ENCODE measurements around the gene PXDC1. TPM values are rescaled to one million over a fixed set of nuclear protein-coding genes. Genes with fewer than 3 reads are reported as not detected.

The PXDC1 gene
- total RNA-seq, 2 experiments from 2014 or later: 0.17 to 0.27 TPM

DNA sequence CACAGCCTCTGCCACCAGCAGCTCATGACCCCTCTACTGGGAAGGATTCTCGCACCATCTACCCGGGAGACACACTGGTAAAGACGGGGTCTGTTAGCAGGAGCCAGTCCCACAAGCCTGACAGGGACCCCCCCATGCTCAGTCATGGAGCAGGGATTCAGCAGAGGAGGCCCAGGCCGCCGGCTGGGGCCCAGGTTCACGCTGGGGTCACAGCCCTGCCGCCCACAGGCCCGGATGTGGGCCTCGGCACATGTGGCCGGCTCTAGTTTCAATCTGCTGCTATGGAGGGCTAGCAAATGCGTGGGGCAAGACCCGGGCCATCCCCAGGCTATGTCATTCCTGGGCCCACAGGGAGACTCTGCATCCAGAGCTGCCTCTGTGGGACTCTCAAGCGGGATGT is 25.1 kb downstream of the PXDC1 start:
- no peak overlapping the region for H3K4me3 ChIP-seq (ENCODE audit: low read length)
- no peaks in the 10 kb centered on the region for H3K4me1 Mint-ChIP-seq (ENCODE audit: low read depth)
- TF ChIP-seq, protein P1, sequence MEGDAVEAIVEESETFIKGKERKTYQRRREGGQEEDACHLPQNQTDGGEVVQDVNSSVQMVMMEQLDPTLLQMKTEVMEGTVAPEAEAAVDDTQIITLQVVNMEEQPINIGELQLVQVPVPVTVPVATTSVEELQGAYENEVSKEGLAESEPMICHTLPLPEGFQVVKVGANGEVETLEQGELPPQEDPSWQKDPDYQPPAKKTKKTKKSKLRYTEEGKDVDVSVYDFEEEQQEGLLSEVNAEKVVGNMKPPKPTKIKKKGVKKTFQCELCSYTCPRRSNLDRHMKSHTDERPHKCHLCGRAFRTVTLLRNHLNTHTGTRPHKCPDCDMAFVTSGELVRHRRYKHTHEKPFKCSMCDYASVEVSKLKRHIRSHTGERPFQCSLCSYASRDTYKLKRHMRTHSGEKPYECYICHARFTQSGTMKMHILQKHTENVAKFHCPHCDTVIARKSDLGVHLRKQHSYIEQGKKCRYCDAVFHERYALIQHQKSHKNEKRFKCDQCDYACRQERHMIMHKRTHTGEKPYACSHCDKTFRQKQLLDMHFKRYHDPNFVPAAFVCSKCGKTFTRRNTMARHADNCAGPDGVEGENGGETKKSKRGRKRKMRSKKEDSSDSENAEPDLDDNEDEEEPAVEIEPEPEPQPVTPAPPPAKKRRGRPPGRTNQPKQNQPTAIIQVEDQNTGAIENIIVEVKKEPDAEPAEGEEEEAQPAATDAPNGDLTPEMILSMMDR (IDR thresholded peaks at IDR 0.05): no peak
- no peaks in the 10 kb centered on the region for H3K36me3 ChIP-seq (ENCODE audit: insufficient read depth, low read length)
- ChIA-PET POLR2A (no interaction called here), CTCF (no interaction called here)
- no peaks in the 10 kb centered on the region for H3K27me3 ChIP-seq (ENCODE audit: control insufficient read depth in 1 of 2, insufficient read depth in 2 of 2, low read length in 2 of 2)
- DNase-seq: no peak
- H3K4me1 ChIP-seq (ENCODE audit: insufficient read depth, low read length): no peaks in the 10 kb centered on the region
- no peak for ATAC-seq (ENCODE audit: poor library complexity)
- H3K4me3 Mint-ChIP-seq: no peak overlapping the region
- peaks cover 5% of the 10 kb centered on the region for H3K27me3 Mint-ChIP-seq
- H3K27ac Mint-ChIP-seq: no peak overlapping the region
- H3K27ac ChIP-seq (ENCODE audit: low read depth in 1 of 2, low read length in 2 of 2): no peak overlapping the region
- intact Hi-C loops (cut with DNase I, micrococcal nuclease): no loop called here
- H3K36me3 Mint-ChIP-seq (ENCODE audit: low read depth): no peaks in the 10 kb centered on the region
- H3K9me3 ChIP-seq (ENCODE audit: control insufficient read depth in 1 of 2, insufficient read depth in 1 of 2, low read length in 2 of 2): no peaks in the 10 kb centered on the region
- no peaks in the 10 kb centered on the region for H3K9me3 Mint-ChIP-seq

DNA sequence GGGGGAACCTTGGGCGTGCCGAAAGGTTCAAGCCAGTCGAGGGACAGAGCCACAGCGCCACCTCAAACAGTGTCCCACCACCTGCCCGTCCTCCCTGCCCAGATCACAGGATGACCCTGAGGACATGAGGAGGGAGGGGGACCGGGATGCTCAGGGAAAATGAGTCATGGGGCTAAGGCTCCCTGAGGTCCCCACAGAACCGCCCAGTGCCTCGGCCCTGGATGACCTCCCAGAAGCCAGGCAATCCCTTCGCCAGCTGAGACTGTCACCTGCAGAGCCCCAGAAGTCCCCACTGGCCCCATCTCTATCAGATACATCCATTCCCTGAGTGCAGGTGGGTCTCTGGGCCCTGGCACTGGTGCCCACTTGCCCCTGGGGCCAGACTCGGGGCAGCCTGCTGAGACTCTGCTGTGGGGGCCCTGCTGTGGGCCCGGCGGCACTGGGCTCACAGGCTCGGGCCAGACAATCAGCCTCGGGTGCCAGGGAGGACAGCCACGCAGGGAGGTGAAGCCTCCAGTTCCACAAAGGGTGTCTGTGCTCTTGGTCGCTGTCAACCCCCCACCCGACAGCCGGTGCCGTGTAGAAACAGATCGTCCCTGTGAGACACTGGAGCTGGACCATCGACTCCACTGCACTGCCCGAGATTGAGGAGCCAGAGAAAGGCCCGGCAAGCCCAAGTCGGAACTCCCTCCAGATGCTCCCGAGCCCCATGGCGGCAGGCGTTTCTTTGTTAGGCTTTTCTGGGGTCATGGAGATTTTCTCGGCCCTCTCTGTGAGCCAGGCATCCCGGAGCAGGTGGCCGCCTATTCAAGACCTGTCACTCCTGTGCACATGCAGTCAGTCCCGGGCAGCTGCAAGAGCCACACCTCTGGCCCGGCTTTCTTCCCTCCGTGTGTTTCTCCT is 26.1 kb downstream of the PXDC1 start:
- H3K27me3 Mint-ChIP-seq: peaks cover 5% of the 10 kb centered on the region
- no peaks in the 10 kb centered on the region for H3K36me3 ChIP-seq (ENCODE audit: insufficient read depth, low read length)
- H3K27me3 ChIP-seq (ENCODE audit: control insufficient read depth in 1 of 2, insufficient read depth in 2 of 2, low read length in 2 of 2): no peaks in the 10 kb centered on the region
- H3K9me3 Mint-ChIP-seq: no peaks in the 10 kb centered on the region
- no peaks in the 10 kb centered on the region for H3K36me3 Mint-ChIP-seq (ENCODE audit: low read depth)
- no peak overlapping the region for H3K4me3 Mint-ChIP-seq
- intact Hi-C loops (cut with DNase I, micrococcal nuclease): no loop called here
- H3K27ac ChIP-seq (ENCODE audit: low read depth in 1 of 2, low read length in 2 of 2): no peak overlapping the region
- no peak overlapping the region for H3K27ac Mint-ChIP-seq
- H3K9me3 ChIP-seq (ENCODE audit: control insufficient read depth in 1 of 2, insufficient read depth in 1 of 2, low read length in 2 of 2): no peaks in the 10 kb centered on the region
- TF ChIP-seq, protein P1 (IDR thresholded peaks at IDR 0.05): no peak
- no peak overlapping the region for H3K4me3 ChIP-seq (ENCODE audit: low read length)
- H3K4me1 ChIP-seq (ENCODE audit: insufficient read depth, low read length): no peaks in the 10 kb centered on the region
- ChIA-PET CTCF (interaction anchor here (0.5 kb wide), 1 partner anchor 69 kb away, joined by 3 read pairs; no protein-coding TSS in a partner anchor), POLR2A (no interaction called here)
- ATAC-seq (ENCODE audit: poor library complexity) (no peak), DNase-seq (no peak)
- no peaks in the 10 kb centered on the region for H3K4me1 Mint-ChIP-seq (ENCODE audit: low read depth)

DNA sequence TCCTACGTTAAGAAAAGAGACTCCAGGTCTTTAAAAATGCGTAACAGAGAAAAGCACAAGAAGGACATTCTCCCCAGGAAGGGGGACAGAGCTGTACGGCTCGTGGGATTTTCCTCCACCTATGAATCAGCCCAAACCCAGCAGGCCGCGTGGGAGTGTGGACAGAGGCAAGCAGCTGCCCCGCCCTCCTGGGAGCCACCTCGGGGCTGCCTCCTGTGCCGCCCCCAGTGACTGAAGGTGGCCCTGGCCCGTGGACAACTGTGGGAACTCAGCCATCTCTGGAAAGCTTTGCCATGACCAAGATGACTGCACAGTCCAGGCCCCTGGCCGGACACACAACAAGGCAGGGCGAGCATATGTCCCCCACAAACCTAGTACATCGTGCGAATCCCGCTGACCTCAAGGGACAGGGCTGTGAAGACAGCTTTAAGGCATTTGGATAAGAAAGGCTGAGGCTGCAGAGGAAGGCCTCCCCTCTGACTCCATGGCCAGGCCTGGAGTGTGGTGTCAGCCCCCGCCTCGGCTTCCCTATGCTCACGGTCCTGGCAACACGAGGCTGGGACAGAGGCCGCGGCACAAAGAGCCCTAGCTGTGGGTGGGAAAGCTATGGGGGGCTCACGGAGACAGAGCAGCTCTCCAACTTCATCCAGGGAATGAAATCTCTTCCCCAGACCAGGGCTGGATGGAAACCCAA is 26.9 kb downstream of the PXDC1 start:
- no peaks in the 10 kb centered on the region for H3K9me3 ChIP-seq (ENCODE audit: control insufficient read depth in 1 of 2, insufficient read depth in 1 of 2, low read length in 2 of 2)
- H3K4me1 ChIP-seq (ENCODE audit: insufficient read depth, low read length): no peaks in the 10 kb centered on the region
- Mint-ChIP-seq H3K36me3 (ENCODE audit: low read depth) (no peaks in the 10 kb centered on the region), H3K9me3 (no peaks in the 10 kb centered on the region), H3K27ac (no peak overlapping the region), H3K4me3 (no peak overlapping the region), H3K27me3 (peaks cover 5% of the 10 kb centered on the region), H3K4me1 (ENCODE audit: low read depth) (no peaks in the 10 kb centered on the region)
- DNase-seq: no peak
- ChIA-PET CTCF (interaction anchor here (0.5 kb wide), 1 partner anchor 69 kb away, joined by 3 read pairs; no protein-coding TSS in a partner anchor), POLR2A (no interaction called here)
- no peak for ATAC-seq (ENCODE audit: poor library complexity)
- H3K27ac ChIP-seq (ENCODE audit: low read depth in 1 of 2, low read length in 2 of 2): no peak overlapping the region
- TF ChIP-seq, protein P1 (IDR thresholded peaks at IDR 0.05): no peak
- no peak overlapping the region for H3K4me3 ChIP-seq (ENCODE audit: low read length)
- H3K27me3 ChIP-seq (ENCODE audit: control insufficient read depth in 1 of 2, insufficient read depth in 2 of 2, low read length in 2 of 2): no peaks in the 10 kb centered on the region
- no peaks in the 10 kb centered on the region for H3K36me3 ChIP-seq (ENCODE audit: insufficient read depth, low read length)
- intact Hi-C loops (cut with DNase I, micrococcal nuclease): no loop called here

Measured in CD4-positive, alpha-beta T cell (primary cell).